ENCODE measurements around the gene RUNX2.

DNA sequence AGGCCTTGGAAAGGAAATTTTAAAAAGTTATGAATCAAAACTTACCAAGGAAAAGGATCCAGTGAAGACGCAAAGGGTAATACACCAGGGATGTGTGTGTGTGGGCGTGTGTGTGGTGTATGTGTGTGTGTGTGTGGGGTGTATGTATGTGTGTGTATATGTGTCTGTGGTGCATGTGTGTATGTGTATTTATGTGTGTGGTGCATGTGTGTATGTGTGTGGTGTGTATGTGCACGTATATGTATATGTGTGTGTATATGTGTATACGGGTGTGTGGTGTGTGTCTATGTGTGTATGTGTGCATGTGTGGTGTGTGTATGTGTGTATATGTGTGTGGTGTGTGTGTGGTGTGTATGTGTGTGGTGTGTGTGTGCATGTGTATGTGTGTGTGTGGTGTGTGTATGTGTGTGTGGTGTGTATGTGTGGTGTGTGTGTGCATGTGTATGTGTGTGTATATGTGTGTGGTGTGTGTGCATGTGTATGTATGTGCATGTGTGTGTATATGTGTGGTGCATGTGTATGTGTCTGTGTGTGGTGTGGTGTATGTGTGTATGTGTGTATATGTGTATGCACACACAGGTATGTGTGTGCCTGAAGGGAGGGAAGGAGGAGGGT is 225.7 kb downstream of the RUNX2 start:
- TF ChIP-seq POLR2A (IDR thresholded peaks at IDR 0.05): no peak
- TF ChIP-seq, protein P1, sequence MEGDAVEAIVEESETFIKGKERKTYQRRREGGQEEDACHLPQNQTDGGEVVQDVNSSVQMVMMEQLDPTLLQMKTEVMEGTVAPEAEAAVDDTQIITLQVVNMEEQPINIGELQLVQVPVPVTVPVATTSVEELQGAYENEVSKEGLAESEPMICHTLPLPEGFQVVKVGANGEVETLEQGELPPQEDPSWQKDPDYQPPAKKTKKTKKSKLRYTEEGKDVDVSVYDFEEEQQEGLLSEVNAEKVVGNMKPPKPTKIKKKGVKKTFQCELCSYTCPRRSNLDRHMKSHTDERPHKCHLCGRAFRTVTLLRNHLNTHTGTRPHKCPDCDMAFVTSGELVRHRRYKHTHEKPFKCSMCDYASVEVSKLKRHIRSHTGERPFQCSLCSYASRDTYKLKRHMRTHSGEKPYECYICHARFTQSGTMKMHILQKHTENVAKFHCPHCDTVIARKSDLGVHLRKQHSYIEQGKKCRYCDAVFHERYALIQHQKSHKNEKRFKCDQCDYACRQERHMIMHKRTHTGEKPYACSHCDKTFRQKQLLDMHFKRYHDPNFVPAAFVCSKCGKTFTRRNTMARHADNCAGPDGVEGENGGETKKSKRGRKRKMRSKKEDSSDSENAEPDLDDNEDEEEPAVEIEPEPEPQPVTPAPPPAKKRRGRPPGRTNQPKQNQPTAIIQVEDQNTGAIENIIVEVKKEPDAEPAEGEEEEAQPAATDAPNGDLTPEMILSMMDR (IDR thresholded peaks at IDR 0.05): no peak
